Adrenal gland (tissue), 5 donors: ENCODE results near the gene MLIP.
"Not testable (repeated sequence)": the region's sequence is repeated elsewhere in the genome, so short reads cannot be mapped to it uniquely, and the experiment has no call there.

ENCODE experiments used
- CTCF ChIP-seq, 6 experiments: fragments of 450-650 bp in 4 of 6; fragments of 200-600 bp in 2 of 6; sonication (generic) in 1 of 6; IDR thresholded peaks; 1 replicate in 5 of 6; 2 replicates in 1 of 6; pipeline versions ENCODE4 v1.5.1 to v1.8.0; 2016 to 2021; ENCODE audit warnings: antibody characterized with exemption in 6 of 6, mild to moderate bottlenecking in 2 of 6, moderate library complexity in 1 of 6
- POLR2A ChIP-seq, 2 donors: fragments of 450-650 bp; IDR thresholded peaks; one replicate each; pipeline ENCODE4 v1.6.1; 2017; ENCODE audit warnings: antibody characterized with exemption in 2 of 2, mild to moderate bottlenecking in 2 of 2, moderate library complexity in 1 of 2
- donor health status: DM: no; HTN: no; CAD: no.

DNA sequence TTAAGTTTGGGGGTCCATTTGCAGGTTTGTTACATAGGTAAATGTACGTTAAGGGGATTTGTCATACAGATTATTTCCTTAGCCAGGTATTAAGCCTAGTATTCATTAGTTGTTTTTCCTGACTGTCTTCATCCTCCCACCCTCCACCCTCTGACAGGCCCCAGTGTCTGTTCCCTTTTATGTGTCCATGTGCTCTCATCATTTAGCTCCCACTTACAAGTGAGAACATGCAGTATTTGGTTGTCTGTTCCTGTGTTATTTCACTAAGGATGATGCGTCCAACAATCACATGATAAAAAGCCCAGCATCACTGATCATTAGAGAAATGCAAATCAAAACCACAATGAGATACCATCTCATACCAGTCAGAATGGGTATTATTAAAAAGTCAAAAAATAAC lies 138.6 kb downstream of the MLIP start:
- TF ChIP-seq POLR2A, CTCF (IDR thresholded peaks at IDR 0.05): not testable (repeated sequence)
